ENCODE results near the gene MRPL51.
"Not testable (repeated sequence)": the region's sequence is repeated elsewhere in the genome, so short reads cannot be mapped to it uniquely, and the experiment has no call there.

MRPL51 gene

DNA sequence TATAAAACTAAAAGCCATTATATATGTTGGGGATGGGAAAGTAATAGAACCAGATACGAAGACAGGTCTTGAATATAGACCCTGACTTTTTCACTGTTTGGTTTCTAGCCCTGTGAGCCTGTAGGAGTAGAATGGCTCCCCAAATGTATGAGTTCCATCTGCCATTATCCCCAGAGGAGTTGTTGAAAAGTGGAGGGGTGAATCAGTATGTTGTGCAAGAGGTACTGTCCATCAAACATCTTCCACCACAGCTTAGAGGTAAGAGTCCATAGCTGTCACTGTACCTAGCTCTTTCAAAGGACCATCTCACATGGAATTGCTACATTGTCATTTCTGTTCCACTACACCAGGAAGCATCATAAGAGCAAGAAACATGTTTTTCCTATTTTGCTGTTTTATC lies 1.9 kb upstream of the MRPL51 start:
- TF ChIP-seq, protein P1, sequence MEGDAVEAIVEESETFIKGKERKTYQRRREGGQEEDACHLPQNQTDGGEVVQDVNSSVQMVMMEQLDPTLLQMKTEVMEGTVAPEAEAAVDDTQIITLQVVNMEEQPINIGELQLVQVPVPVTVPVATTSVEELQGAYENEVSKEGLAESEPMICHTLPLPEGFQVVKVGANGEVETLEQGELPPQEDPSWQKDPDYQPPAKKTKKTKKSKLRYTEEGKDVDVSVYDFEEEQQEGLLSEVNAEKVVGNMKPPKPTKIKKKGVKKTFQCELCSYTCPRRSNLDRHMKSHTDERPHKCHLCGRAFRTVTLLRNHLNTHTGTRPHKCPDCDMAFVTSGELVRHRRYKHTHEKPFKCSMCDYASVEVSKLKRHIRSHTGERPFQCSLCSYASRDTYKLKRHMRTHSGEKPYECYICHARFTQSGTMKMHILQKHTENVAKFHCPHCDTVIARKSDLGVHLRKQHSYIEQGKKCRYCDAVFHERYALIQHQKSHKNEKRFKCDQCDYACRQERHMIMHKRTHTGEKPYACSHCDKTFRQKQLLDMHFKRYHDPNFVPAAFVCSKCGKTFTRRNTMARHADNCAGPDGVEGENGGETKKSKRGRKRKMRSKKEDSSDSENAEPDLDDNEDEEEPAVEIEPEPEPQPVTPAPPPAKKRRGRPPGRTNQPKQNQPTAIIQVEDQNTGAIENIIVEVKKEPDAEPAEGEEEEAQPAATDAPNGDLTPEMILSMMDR (IDR thresholded peaks at IDR 0.05), result no peak
- peak overlapping the region; percentile 83 for H3K4me3 ChIP-seq
- no peak overlapping the region for H3K27ac ChIP-seq
- DNase-seq (ENCODE audit: low spot score), result no peak

DNA sequence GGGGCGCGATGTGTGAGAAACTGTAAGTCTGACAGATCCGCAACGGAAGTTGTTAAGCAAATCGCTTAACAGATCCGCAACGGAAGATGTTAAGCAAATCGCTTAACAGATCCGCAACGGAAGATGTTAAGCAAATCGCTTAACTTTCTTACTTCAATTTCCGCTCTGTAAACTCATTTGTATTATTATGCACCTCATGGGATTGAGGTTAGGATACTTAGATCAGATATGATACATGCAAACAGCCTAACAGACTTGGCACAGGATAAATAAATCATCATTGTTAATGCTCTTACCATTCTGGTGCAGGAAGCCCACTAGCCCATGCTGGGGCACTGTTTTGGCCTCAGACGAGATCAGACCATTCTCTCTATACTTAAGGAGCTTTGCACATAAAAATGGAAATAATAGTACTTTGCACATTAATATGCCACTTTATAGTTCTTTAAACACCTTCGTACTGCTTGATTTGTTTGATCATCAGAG lies 1.2 kb upstream of the MRPL51 start:
- TF ChIP-seq, protein P1 (IDR thresholded peaks at IDR 0.05), result no peak

DNA sequence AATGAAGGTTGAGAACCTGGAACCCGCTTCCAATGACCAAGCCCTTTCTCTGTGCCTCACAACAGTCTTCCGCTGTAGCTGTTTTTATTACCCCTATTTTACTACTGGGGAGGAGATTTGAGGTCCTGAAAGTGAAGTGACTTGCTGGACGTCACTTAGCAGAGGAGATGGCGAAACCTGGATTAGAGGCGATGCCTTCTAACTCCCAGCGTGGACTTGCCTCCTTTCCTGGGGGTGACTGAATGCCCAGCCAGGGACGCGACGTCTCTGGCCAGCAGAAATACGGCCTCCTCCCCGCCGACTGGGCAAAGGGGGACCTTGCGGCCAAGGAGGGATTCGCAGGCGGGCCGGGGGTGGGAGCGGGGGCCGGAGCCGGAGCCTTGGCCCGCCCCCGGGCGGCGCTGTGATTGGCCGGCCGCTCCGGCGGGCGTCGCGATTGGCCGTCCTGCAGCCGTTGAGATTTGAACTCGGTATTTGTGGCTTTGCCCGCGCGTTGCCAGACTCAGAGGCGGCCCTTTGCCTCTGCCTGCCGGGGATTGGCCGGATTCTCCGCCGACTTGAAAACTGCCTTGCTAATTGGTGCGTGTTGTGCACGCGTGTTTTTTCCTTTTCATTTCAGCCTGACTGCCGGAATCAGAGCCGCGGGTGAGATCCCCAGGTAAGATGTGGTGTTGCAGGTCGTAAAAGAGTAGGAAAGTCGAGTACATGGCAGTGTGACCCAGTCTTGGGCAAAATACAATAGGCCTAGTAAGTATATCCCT lies 615 bp upstream of the MRPL51 start, which contains the start of gene NCAPD2:
Gene NCAPD2, plus strand, starts transcription at position 606 of the 761 bp plus-strand sequence. CDS start 997 bp downstream, outside the sequence.
- H3K4me3 ChIP-seq, result peak within 1 kb of the TSS; percentile 83
- H3K27ac ChIP-seq, result peak within 1 kb of the TSS; percentile 73 to 96
- DNase-seq (ENCODE audit: low spot score), result peak; percentile 98
- TF ChIP-seq, protein P1 (IDR thresholded peaks at IDR 0.05), result no peak

More for the DNA sequence above, 1.2 kb upstream of the MRPL51 start:
- H3K4me3 ChIP-seq, result peak overlapping the region; percentile 83
- peak overlapping the region in 1 of 2 donors; percentile 96 for H3K27ac ChIP-seq
- no peak for DNase-seq (ENCODE audit: low spot score)

DNA sequence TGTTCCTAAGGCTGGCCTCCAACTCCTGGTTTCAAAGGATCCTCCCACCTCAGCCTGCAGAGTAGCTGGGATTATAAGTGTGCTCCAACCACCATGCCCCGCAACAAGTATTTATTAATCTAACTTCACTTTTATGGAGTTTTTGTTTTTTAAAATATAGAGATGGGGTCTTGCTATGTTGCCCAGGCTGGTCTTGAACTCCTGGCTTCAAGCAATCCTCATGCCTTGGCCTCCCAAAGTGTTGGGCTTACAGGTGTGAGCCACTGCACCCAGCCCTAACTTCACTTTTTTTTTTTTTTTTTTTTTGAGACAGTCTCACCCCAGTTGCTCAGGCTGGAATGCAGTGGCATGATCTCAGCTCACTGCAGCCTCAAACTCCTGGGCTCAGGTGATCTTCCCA lies 2.4 kb downstream of the MRPL51 start:
- H3K27ac ChIP-seq; H3K4me3 ChIP-seq; DNase-seq (ENCODE audit: low spot score): not testable (repeated sequence)

DNA sequence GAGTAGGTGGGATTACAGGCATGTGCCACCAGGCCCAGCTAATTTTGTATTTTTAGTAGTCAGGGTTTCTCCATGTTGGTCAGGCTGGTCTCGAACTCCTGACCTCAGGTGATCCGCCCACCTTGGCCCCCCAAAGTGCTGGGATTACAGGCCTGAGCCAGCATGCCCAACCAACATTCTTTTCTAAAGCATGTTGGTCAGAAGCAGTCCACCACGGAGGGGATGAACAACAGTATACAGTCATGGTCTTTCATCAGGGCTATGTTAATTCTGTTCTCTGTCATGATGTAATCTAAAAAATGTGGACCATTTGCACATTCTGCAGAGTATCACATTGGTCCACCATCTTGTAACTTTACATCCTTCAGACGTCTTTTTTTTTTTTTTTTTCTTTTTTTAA lies 3.6 kb downstream of the MRPL51 start:
- DNase-seq (ENCODE audit: low spot score), result no peak
- H3K27ac ChIP-seq, result no peak overlapping the region
- TF ChIP-seq, protein P1 (IDR thresholded peaks at IDR 0.05), result no peak

DNA sequence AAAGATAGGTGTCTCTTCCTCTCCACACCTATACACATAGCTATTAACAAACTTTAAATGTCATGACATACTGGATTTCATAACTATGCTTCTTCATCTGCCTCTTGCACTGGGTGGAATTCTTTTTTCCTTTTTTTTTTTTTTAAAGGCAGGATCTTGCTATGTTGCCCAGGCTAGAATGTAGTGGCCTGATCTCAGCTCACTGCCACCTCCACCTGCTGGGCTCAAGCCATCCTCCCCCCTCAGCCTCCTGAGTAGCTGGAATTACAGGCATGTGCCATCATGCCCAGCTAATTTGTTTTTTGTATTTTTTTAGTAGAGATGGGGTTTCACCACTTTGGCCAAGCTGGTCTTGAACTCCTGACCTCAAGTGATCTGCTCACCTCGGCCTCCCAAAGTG lies 4.8 kb downstream of the MRPL51 start:
- Histone ChIP-seq H3K27ac (no peak overlapping the region), H3K4me3 (no peak overlapping the region)
- no peak for DNase-seq (ENCODE audit: low spot score)
- TF ChIP-seq, protein P1 (IDR thresholded peaks at IDR 0.05), result no peak

More for the DNA sequence above, 3.6 kb downstream of the MRPL51 start:
- H3K4me3 ChIP-seq, result no peak overlapping the region

DNA sequence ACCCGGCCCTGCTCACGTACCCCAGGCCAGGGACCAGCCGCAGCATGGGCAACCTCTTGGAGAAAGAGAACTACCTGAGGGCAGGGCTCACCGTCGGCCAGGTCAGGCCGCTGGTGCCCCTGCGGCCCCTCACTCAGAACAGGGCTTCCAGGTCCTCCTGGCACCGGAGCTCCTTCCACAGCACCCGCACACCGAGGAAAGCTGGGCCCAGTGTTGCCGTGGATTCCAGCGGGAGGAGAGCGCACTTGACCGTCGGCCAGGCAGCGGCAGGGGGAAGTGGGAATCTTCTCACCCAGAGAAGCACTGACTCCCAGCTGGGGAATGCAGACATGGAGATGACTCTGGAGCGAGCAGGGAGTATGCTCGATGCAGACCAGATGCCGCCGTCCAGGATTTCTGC lies 14.6 kb downstream of the MRPL51 start:
- TF ChIP-seq, protein P1 (IDR thresholded peaks at IDR 0.05), result no peak
- no peak for DNase-seq (ENCODE audit: low spot score)
- H3K27ac ChIP-seq, result no peak overlapping the region
- no peak overlapping the region for H3K4me3 ChIP-seq

DNA sequence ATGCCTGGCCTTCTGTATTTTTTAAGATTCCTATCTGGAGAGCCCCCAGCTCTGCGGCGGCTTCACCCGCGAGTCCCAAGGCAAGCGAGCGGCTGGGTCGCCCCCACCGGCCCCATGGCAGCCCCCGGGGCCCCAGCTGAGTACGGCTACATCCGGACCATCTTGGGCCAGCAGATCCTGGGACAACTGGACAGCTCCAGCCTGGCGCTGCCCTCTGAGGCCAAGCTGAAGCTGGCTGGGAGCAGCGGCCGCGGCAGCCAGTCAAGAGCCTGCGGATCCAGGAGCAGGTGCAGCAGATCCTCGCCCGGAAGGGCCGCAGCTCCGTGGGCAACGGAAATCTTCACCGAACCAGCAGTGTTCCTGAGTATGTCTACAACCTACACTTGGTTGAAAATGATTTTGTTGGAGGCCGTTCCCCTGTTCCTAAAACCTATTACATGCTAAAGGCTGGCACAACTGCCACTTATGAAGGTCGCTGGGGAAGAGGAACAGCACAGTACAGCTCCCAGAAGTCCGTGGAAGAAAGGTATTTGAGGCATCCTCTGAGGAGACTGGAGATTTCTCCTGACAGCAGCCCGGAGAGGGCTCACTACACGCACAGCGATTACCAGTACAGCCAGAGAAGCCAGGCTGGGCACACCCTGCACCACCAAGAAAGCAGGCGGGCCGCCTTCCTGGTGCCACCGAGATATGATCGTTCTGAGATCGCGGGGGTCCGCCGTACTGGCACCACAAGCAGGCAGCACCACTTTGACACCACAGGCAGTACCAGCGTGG lies 15.3 kb downstream of the MRPL51 start:
- not testable (repeated sequence) for DNase-seq (ENCODE audit: low spot score); H3K4me3 ChIP-seq; H3K27ac ChIP-seq

Measured in coronary artery (tissue), 2 donors.